Loucy (cell line): ENCODE data around the gene MCAT.

ENCODE experiments used
- H2AFZ ChIP-seq: fragments of 200-600 bp; sonication (generic); 2 replicates; pipeline ENCODE4 v1.6.0; 2016; ENCODE audit warnings: antibody characterized with exemption, mild to moderate bottlenecking, low read length, moderate library complexity
- H3F3A ChIP-seq: fragments of 200-600 bp; 2 replicates; pipeline ENCODE4 v1.6.0; 2016; ENCODE audit warnings: antibody characterized with exemption, low read depth, mild to moderate bottlenecking
- H3K27me3 ChIP-seq: fragments of 200-600 bp; sonication (generic); 2 replicates; pipeline ENCODE4 v1.6.1; 2014; ENCODE audit warnings: low read length, mild to moderate bottlenecking; ENCODE audit not compliant: insufficient read depth, poor library complexity, severe bottlenecking
- H3K36me3 ChIP-seq: fragments of 200-600 bp; sonication (generic); 2 replicates; pipeline ENCODE4 v1.6.1; 2016; ENCODE audit warnings: low read length; ENCODE audit not compliant: insufficient read depth
- H3K4me1 ChIP-seq: fragments of 200-600 bp; sonication (generic); 2 replicates; pipeline ENCODE4 v1.5.1; 2014; ENCODE audit warnings: low read length, mild to moderate bottlenecking; ENCODE audit not compliant: insufficient read depth, poor library complexity, severe bottlenecking
- H3K4me2 ChIP-seq: fragments of 200-600 bp; sonication (generic); 2 replicates; pipeline ENCODE4 v1.6.0; 2014; ENCODE audit warnings: antibody characterized with exemption, low read length, low read depth, mild to moderate bottlenecking; ENCODE audit not compliant: poor library complexity, severe bottlenecking
- H3K4me3 ChIP-seq: fragments of 200-600 bp; sonication (generic); 2 replicates; pipeline ENCODE4 v1.5.1; 2014; ENCODE audit warnings: low read length, mild to moderate bottlenecking, mixed read lengths; ENCODE audit not compliant: poor library complexity, severe bottlenecking
- H3K79me2 ChIP-seq: fragments of 200-600 bp; sonication (generic); 2 replicates; pipeline ENCODE4 v1.6.1; 2014; ENCODE audit warnings: low read length; ENCODE audit not compliant: insufficient read depth
- H3K9ac ChIP-seq: fragments of 200-600 bp; sonication (generic); 2 replicates; pipeline ENCODE4 v1.6.0; 2014; ENCODE audit warnings: mild to moderate bottlenecking, low read depth, low read length, moderate library complexity; ENCODE audit not compliant: poor library complexity, severe bottlenecking
- H3K9me2 ChIP-seq: fragments of 200-600 bp; sonication (generic); replicated peaks from 2 replicates; pipeline ENCODE4 v1.6.1; 2016; ENCODE audit warnings: low read depth, low read length, mixed read lengths
- H3K9me3 ChIP-seq: fragments of 200-600 bp; sonication (generic); 2 replicates; pipeline ENCODE4 v1.6.1; 2014; ENCODE audit warnings: mild to moderate bottlenecking, antibody characterized with exemption, low read length, low read depth; ENCODE audit not compliant: insufficient read depth
- H4K20me1 ChIP-seq: fragments of 200-600 bp; sonication (generic); 2 replicates; pipeline ENCODE4 v1.6.0; 2014; ENCODE audit warnings: antibody characterized with exemption, low read length, mild to moderate bottlenecking; ENCODE audit not compliant: insufficient read depth, poor library complexity, severe bottlenecking
- CTCF ChIP-seq: fragments of 200-600 bp; sonication (generic); conservative IDR thresholded peaks from 2 replicates; pipeline ENCODE4 v1.5.1; 2014; ENCODE audit warnings: mild to moderate bottlenecking, antibody characterized with exemption, low read length
- EZH2phosphoT487 ChIP-seq: fragments of 200-600 bp; IDR thresholded peaks from 2 replicates; pipeline ENCODE4 v1.6.1; 2018; ENCODE audit warnings: antibody characterized with exemption, mild to moderate bottlenecking, moderate library complexity, borderline replicate concordance

The MCAT gene

GRCh38 chr22:43113526-43114251, 29.5 kb downstream of the MCAT start:
- no peak overlapping the region for H3K4me2 ChIP-seq
- no peaks in the 10 kb centered on the region for H3K79me2 ChIP-seq
- peaks cover 20% of the 10 kb centered on the region for H3K4me1 ChIP-seq
- H3F3A ChIP-seq: no peaks in the 10 kb centered on the region
- H3K36me3 ChIP-seq: no peaks in the 10 kb centered on the region
- no peak overlapping the region for H3K4me3 ChIP-seq
- H3K27me3 ChIP-seq: peaks cover 6% of the 10 kb centered on the region
- H2AFZ ChIP-seq: no peak overlapping the region
- no peaks in the 10 kb centered on the region for H3K9me2 ChIP-seq
- no peaks in the 10 kb centered on the region for H3K9me3 ChIP-seq
- no peak for TF ChIP-seq CTCF
- H3K9ac ChIP-seq: no peak overlapping the region
- H4K20me1 ChIP-seq: no peaks in the 10 kb centered on the region

DNA sequence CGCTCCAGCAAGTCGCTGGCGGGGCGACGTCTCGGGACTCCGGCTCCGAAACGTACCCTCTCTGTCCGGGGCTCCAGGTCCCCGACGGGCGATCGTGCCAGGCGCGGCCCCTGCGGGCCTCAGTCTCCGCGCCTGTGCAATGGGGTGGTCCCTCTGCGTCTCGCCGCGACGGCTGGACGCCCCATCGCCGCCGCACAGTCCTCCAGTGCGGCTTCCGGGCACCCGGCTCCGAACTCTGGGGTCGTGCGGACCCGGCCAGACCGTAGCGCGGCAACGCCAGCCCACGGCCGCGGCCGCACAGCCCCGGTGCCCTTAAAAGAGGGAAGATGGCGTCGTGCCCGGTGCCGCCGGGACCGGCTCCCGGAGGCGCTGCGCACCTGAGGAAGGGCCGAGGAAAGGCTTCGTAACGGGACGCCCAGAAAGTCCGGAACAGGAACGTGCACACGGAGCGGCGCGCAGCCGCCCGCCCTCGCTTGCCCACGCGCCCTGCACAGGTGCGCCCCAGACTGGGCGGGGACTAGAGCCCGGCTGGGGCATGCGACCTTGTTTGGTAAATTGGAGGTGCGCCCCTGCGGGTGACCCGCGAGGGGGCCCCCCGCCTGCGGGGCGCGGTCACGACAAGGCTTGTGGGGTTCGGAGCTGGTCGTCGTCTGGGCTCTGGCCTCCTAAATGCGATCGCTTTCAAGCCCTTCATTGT, 32.1 kb downstream of the MCAT start:
- H3K4me1 ChIP-seq: peaks cover 12% of the 10 kb centered on the region
- peak overlapping the region; percentile 84 for H3K4me2 ChIP-seq
- peak overlapping the region; percentile 78 for H3K4me3 ChIP-seq
- peaks cover 6% of the 10 kb centered on the region for H3K27me3 ChIP-seq
- H3K9ac ChIP-seq: peak overlapping the region; percentile 55
- H4K20me1 ChIP-seq: no peaks in the 10 kb centered on the region
- peak overlapping the region; percentile 76 for H2AFZ ChIP-seq
- TF ChIP-seq CTCF (no peak), EZH2phosphoT487 (no peak)
- H3K9me2 ChIP-seq: no peaks in the 10 kb centered on the region
- no peaks in the 10 kb centered on the region for H3F3A ChIP-seq
- H3K9me3 ChIP-seq: no peaks in the 10 kb centered on the region
- no peaks in the 10 kb centered on the region for H3K36me3 ChIP-seq
- H3K79me2 ChIP-seq: no peaks in the 10 kb centered on the region

DNA sequence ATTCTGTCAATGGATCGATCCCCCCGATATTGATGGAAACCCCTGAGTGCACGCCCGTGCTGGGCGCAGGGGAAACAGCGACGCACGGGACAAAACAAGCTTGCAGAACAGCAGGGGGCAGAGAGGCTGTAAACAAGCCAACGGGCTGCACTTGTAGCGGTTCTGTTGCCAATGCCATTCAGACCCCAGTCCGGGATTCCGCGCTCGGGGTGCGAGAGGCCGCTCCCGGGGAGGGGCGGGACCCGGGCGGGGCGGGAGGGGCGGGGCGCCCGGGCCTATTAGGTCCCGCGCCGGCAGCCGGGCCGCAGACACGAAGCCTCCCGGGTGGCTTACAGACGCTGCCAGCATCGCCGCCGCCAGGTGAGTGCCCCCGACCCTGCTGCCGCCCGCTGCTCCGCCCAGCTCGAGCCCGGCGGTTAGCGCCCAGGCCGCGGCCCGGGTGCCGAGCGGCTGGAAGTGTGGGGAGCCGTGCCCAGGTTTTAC, 32.7 kb downstream of the MCAT start, which contains the start of gene BIK:
Gene BIK (plus strand): TSS at position 307 of the 483 bp plus-strand sequence. CDS start 13,273 bp downstream, outside the sequence.
- H3K9me3 ChIP-seq: no peaks in the 10 kb centered on the region
- no peaks in the 10 kb centered on the region for H3K9me2 ChIP-seq
- no peaks in the 10 kb centered on the region for H4K20me1 ChIP-seq
- H2AFZ ChIP-seq: peak within 1 kb of the TSS; percentile 89
- H3K79me2 ChIP-seq: no peaks in the 10 kb centered on the region
- H3F3A ChIP-seq: no peaks in the 10 kb centered on the region
- no peak for TF ChIP-seq EZH2phosphoT487
- TF ChIP-seq CTCF: peak; percentile 40
- peak within 1 kb of the TSS; percentile 78 for H3K4me3 ChIP-seq
- peak within 1 kb of the TSS; percentile 55 for H3K9ac ChIP-seq
- H3K36me3 ChIP-seq: no peaks in the 10 kb centered on the region
- peaks cover 11% of the 10 kb centered on the region for H3K4me1 ChIP-seq
- H3K27me3 ChIP-seq: peaks cover 6% of the 10 kb centered on the region
- peak within 1 kb of the TSS; percentile 84 for H3K4me2 ChIP-seq
